Progenitor cell of endocrine pancreas (in vitro differentiated cells): ENCODE data around the gene CNTNAP2. TPM values are rescaled to one million over a fixed set of nuclear protein-coding genes. Genes with fewer than 3 reads are reported as not detected.

Source experiments
- DNase-seq: peaks from one replicate; pipeline ENCODE4 v3.0.0; 2021; ENCODE audit warnings: low spot score; ENCODE audit not compliant: unreplicated experiment
- H3K27ac Mint-ChIP-seq: 2 replicates; pipeline ENCODE4 v1.8.0; 2021; ENCODE audit warnings: mild to moderate bottlenecking, moderate library complexity, mixed read lengths
- H3K27me3 Mint-ChIP-seq: 2 replicates; pipeline ENCODE4 v1.8.0; 2021; ENCODE audit warnings: mixed read lengths
- H3K36me3 Mint-ChIP-seq: 2 replicates; pipeline ENCODE4 v1.8.0; 2022; ENCODE audit warnings: mixed read lengths; ENCODE audit not compliant: insufficient read depth
- H3K4me1 Mint-ChIP-seq: 2 replicates; pipeline ENCODE4 v1.8.0; 2021; ENCODE audit warnings: low read depth, mixed read lengths
- H3K4me3 Mint-ChIP-seq: 2 replicates; pipeline ENCODE4 v1.8.0; 2021; ENCODE audit warnings: low read depth, mild to moderate bottlenecking, moderate library complexity, mixed read lengths
- H3K9me3 Mint-ChIP-seq: 2 replicates; pipeline ENCODE4 v1.8.0; 2021; ENCODE audit warnings: low read depth, mixed read lengths
- total RNA-seq: library from RNA; stranded (reverse); gene quantifications from 2 replicates; pipeline ENCODE4 v1.2.1, GENCODE V29; 2021
- TF ChIP-seq, protein P1 (sequence below): fragments of 200-600 bp; sonication (generic); IDR thresholded peaks from one replicate; pipeline ENCODE4 v1.5.0; 2021; ENCODE audit warnings: antibody characterized with exemption, mild to moderate bottlenecking; ENCODE audit not compliant: unreplicated experiment

Gene CNTNAP2
- total RNA-seq, 1 donor from 2014 or later: 6.5 TPM

DNA sequence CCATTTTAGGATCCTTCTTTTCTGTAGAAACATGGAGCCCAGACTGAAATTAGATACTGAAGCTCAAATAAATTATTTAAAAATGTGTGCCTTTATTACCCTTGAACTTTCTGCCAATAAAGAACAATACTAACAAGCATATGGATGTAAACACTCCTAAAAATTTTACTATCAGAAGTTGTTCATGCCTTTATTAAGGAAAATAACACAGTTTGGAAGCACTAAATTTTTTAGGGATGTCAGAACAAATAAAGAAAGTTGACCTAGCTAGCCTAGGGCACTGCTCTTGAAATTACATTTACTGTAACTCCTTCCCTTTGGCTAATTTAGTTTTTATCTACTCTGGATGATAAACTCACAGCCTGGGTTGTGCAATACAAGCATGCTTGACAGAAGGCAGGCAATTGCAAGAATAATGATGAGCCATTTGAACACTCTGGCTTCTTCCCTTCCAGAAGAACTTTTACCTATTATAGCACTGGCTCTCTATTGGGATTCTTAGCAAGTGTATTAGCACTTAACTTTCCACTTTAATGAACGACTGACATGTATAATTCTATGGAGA lies 2122.2 kb downstream of the CNTNAP2 start:
- Mint-ChIP-seq H3K36me3 (no peaks in the 10 kb centered on the region), H3K9me3 (no peaks in the 10 kb centered on the region), H3K4me1 (no peaks in the 10 kb centered on the region), H3K27me3 (peaks cover 27% of the 10 kb centered on the region), H3K4me3 (no peak overlapping the region), H3K27ac (no peak overlapping the region)
- TF ChIP-seq, protein P1, sequence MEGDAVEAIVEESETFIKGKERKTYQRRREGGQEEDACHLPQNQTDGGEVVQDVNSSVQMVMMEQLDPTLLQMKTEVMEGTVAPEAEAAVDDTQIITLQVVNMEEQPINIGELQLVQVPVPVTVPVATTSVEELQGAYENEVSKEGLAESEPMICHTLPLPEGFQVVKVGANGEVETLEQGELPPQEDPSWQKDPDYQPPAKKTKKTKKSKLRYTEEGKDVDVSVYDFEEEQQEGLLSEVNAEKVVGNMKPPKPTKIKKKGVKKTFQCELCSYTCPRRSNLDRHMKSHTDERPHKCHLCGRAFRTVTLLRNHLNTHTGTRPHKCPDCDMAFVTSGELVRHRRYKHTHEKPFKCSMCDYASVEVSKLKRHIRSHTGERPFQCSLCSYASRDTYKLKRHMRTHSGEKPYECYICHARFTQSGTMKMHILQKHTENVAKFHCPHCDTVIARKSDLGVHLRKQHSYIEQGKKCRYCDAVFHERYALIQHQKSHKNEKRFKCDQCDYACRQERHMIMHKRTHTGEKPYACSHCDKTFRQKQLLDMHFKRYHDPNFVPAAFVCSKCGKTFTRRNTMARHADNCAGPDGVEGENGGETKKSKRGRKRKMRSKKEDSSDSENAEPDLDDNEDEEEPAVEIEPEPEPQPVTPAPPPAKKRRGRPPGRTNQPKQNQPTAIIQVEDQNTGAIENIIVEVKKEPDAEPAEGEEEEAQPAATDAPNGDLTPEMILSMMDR: no peak
- DNase-seq: no peak

DNA sequence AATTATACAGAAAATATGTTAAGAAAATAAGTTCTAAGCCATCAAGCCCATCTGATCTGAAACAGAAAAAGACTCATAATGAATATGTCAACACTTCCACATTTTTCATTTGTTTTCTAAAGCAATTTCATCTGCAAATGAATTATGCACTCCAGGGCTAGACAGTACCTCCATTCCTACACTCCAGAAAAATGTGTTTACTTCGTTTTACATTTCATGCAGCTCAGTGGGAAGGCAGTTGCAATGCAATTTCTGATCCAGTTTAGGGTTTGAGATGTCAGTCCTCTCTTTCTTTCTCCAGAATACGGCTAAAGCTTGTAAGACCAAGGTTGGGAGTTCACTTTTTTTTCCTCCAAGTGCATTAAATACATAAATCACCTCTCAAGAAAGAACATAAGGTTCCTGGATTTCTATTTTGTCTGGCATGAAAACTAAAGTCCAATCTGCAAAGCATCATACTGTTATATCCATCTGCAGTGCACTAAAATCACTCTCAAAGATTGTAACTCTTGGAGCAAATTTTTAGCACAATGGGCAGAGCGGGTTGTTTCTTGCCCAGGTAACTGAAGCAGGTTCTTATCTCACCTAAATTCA lies 2125.2 kb downstream of the CNTNAP2 start:
- peaks cover 7% of the 10 kb centered on the region for H3K4me1 Mint-ChIP-seq
- TF ChIP-seq, protein P1: no peak
- no peak overlapping the region for H3K27ac Mint-ChIP-seq
- no peaks in the 10 kb centered on the region for H3K36me3 Mint-ChIP-seq
- H3K27me3 Mint-ChIP-seq: peaks cover 30% of the 10 kb centered on the region
- DNase-seq: no peak
- no peaks in the 10 kb centered on the region for H3K9me3 Mint-ChIP-seq
- H3K4me3 Mint-ChIP-seq: no peak overlapping the region

DNA sequence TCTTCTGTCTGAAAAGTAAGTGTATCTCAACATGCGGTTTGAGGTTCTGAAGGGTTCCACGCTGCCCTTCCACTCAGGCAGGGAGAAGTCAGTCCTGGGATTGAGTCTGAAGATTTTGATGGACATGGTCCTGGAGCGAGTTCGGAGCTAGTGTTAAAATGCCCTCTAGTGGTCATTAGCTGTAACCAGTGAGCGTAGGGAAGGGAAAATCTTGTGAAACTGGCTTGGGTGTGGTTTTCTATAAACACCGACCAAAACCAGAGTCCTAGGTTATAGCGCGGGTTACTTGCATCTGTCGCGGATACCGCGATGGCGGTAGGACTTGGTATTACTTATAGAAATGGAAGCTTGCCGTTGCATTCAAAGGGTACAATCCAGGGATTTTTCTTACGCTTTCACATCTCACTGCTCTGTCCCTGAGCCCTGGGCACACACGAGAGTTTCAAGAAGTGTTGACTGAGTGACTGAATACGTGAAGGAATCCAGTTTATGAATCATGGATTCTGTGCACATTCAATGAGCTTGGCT lies 2125.8 kb downstream of the CNTNAP2 start:
- H3K9me3 Mint-ChIP-seq: no peaks in the 10 kb centered on the region
- no peak overlapping the region for H3K4me3 Mint-ChIP-seq
- H3K27me3 Mint-ChIP-seq: peaks cover 30% of the 10 kb centered on the region
- no peak for DNase-seq
- TF ChIP-seq, protein P1: peak; percentile 86
- no peaks in the 10 kb centered on the region for H3K36me3 Mint-ChIP-seq
- H3K27ac Mint-ChIP-seq: no peak overlapping the region
- H3K4me1 Mint-ChIP-seq: peaks cover 7% of the 10 kb centered on the region

DNA sequence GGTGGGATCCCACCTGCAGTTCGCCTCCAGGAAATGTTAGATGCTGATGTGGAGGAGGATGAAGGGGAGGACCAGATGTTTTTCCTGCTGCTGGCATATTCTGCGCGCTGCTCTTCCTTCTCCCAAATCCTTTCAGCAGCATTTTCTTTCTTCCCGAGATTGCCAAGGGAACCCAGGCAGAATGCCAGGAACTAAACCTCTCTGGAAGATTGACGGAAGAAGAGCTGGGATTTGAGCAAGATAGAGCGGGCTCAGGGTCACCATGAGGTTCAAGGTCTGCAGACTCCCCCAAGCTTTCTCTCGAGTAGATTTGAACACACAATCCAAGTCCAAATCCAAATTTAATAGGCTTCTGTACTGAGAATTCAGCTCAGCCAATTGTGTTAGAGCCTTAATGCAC lies 2128.8 kb downstream of the CNTNAP2 start:
- H3K4me3 Mint-ChIP-seq: no peak overlapping the region
- peaks cover 7% of the 10 kb centered on the region for H3K4me1 Mint-ChIP-seq
- TF ChIP-seq, protein P1: no peak

DNA sequence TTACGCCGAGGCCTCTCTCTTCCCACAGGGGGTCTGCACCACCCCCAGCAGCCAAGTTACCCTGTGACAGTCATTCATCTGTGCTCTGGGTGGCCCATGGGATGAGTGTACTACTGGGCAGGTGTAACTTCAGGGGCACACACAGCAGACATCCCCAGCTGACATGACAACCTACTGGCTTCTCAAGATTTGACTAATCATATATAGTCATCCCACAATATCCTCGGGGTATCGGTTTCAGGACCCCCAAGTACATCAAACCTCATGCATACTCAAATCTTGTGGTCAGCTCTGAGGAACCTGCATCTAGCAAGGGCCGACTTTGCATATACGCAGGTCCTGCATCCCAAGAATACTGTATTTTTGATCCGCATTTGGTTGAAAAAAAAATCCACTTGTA lies 2137.0 kb downstream of the CNTNAP2 start:
- Mint-ChIP-seq H3K4me3 (no peak overlapping the region), H3K36me3 (peaks cover 1% of the 10 kb centered on the region), H3K9me3 (peaks cover 36% of the 10 kb centered on the region), H3K27ac (no peak overlapping the region), H3K27me3 (no peaks in the 10 kb centered on the region), H3K4me1 (no peaks in the 10 kb centered on the region)
- DNase-seq: no peak
- TF ChIP-seq, protein P1: no peak

More for the DNA sequence above, 2128.8 kb downstream of the CNTNAP2 start:
- Mint-ChIP-seq H3K27ac (no peak overlapping the region), H3K9me3 (peaks cover 10% of the 10 kb centered on the region), H3K27me3 (peaks cover 30% of the 10 kb centered on the region), H3K36me3 (no peaks in the 10 kb centered on the region)
- no peak for DNase-seq
